WI38 (cell line): ENCODE data around the gene ADK.
"Not testable (repeated sequence)": the region's sequence is repeated elsewhere in the genome, so short reads cannot be mapped to it uniquely, and the experiment has no call there.

Experiments
- H3K4me3 ChIP-seq: 2 replicates; pipeline ENCODE4 v1.5.1; 2011; ENCODE audit warnings: low read depth, mild to moderate bottlenecking, control low read depth, low read length
- TF ChIP-seq, protein P1 (sequence below): IDR thresholded peaks from 2 replicates; pipeline ENCODE4 v1.5.1; 2012; ENCODE audit warnings: low read depth, mild to moderate bottlenecking, control low read depth, low read length

The ADK gene

DNA sequence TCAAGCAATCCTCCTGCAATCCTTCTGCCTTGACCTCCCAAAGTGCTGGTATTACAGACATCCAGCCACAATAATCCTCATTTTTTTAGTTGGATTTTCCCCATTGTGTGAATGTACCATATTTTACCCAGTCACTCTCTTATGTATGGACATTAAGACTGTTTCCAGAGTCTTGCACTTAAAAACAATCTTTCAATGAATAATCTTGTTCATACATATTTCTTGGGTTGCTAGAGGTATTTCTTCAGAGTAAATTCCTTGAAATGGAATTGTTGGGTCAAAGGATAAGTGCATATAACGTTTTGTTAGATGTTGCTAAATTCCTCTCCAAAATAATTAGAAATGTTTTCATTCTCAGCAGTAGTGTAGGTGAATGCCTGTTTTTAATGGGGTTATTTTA, 392.3 kb downstream of the ADK start:
- TF ChIP-seq, protein P1, sequence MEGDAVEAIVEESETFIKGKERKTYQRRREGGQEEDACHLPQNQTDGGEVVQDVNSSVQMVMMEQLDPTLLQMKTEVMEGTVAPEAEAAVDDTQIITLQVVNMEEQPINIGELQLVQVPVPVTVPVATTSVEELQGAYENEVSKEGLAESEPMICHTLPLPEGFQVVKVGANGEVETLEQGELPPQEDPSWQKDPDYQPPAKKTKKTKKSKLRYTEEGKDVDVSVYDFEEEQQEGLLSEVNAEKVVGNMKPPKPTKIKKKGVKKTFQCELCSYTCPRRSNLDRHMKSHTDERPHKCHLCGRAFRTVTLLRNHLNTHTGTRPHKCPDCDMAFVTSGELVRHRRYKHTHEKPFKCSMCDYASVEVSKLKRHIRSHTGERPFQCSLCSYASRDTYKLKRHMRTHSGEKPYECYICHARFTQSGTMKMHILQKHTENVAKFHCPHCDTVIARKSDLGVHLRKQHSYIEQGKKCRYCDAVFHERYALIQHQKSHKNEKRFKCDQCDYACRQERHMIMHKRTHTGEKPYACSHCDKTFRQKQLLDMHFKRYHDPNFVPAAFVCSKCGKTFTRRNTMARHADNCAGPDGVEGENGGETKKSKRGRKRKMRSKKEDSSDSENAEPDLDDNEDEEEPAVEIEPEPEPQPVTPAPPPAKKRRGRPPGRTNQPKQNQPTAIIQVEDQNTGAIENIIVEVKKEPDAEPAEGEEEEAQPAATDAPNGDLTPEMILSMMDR, result no peak
- no peak overlapping the region for H3K4me3 ChIP-seq

DNA sequence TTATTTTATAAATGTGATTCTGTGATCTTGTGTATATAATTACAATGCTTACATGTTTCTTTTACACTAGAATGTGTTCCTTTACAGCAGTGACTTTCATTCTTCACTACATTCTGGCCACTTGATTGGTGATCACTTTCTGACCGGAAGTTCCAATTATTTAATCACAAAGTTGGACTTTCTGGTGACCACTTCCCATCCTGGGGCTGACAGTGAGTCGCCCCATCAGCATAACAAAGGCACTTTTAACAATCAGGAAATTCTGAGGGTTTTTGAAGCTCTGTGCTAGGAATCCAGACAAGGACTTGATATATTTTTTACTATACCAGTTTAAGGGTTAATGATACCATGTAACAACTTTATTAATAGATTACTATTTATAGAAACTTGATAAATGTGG, 393.1 kb downstream of the ADK start:
- no peak overlapping the region for H3K4me3 ChIP-seq
- TF ChIP-seq, protein P1, result no peak

DNA sequence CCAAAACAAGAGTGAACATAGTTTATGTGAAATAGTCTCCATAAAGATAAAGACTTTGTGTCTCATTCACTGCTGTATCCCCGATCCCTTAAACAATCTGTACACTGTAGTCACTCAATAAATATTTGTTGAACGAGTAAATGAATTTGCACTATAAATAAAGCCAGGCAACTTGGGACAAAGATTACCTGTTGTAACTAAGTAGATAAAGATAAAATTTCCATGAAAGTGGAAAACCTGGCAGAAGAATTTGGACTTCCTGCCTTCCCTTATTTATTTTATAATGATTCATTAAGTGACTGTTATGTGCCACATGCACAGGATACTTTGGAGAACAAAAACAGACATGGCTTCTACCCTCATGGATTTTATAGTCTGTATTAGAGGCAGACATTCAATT, 397.7 kb downstream of the ADK start:
- no peak overlapping the region for H3K4me3 ChIP-seq
- TF ChIP-seq, protein P1, result no peak

DNA sequence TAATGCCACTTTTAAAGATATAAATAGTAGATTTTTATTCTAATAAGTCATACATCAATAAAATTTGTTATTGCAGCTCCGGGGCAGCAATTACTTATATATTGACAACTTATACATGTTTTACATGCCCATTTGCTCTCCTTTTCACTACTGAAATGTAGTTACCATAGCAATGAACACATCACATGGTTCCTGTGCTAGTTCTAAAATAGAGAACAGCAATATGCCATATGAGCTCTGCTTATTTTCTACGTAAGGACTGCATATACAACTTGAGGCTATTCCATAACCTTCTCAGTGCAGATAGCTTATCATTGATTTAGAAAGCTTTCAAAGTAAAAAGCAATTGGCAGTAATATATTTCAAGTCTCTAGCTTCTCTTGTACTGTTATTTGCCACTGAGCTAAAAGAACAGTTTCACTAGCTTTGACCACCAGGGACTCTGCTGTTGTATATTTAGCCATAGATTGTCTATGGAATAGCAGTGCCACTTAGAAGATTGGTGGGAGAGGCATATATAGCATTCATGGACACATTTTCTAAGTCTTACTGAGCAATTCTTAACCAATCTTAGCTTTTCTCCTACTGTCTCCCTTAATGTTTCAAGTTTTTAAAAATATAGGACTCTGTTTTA, 405.2 kb downstream of the ADK start:
- TF ChIP-seq, protein P1, result no peak
- no peak overlapping the region for H3K4me3 ChIP-seq

DNA sequence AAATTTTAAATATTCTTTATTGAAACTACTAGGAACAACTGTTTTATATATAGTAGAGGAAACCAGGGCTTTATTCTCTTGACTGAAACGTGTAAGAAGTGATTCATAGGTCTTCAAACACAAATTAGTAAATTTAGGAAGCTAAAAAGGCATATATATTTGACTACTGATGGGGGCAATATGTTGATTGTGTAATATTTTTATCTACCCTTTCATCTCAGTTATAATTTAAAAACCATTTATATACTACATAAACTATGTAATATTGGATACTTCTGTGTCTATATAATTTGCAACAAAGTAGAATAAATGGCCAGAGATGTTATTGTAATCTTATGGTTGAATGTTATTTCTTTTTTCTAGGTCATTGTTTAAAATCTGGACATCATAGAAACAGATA, 406.1 kb downstream of the ADK start:
- TF ChIP-seq, protein P1, result no peak
- H3K4me3 ChIP-seq, result no peak overlapping the region

DNA sequence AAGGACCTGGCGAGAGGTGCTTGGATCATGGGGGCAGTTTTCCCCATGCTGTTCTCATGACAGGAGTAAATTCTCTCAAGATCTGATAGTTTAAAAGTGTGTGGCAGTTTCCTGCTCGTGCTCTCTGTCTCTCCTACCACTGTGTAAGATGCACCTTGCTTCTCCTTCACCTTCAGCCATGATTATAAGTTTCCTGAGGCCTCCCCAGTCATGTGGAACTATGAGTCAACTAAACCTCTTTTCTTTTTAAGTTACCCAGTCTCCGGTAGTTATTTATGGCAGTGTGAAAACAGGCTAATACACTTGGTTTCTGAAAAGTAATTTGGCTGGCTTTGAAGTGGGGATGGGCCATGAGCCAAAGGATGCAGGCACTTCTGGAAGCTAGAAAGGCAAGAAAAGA, 407.4 kb downstream of the ADK start:
- TF ChIP-seq, protein P1, result no peak
- no peak overlapping the region for H3K4me3 ChIP-seq

DNA sequence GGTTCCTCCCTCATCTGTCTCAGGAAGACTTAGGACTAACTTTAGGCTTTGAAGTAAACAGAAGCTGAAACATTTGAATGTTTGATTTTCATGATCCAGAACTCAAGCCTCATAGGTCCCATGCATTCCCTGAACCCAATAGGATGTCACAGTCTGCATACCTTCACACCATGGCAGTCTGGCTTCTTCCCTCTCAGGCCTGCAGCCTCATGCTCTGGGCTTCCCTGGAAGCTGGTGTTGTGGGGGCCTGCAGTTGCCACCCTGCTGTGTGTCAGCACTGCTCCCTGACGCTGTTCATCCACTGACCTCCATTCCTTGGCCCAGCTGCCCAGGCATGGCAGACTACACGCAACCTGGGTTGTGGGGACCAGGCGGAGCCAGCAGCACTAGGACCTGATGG, 407.9 kb downstream of the ADK start:
- H3K4me3 ChIP-seq, result no peak overlapping the region
- TF ChIP-seq, protein P1, result no peak

DNA sequence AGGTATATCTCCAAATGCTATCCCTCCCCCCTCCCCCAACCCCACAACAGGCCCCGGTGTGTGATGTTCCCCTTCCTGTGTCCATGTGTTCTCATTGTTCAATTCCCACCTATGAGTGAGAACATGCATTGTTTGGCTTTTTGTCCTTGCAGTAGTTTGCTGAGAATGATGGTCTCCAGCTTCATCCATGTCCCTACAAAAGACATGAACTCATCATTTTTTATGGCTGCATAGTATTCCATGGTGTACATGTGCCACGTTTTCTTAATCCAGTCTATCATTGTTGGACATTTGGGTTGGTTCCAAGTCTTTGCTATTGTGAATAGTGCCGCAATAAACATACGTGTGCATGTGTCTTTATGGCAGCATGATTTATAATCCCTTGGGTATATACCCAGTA, 417.9 kb downstream of the ADK start:
- H3K4me3 ChIP-seq, result not testable (repeated sequence)

DNA sequence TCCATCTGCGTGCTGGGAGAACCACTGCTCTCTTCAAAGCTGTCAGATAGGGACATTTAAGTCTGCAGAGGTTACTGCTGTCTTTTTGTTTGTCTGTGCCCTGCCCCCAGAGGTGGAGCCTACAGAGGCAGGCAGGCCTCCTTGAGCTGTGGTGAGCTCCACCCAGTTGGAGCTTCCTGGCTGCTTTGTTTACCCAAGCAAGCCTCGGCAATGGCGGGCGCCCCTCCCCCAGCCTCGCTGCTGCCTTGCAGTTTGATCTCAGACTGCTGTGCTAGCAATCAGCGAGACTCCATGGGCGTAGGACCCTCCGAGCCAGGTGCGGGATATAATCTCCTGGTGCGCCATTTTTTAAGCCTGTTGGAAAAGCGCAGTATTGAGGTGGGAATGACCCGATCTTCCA, 422.5 kb downstream of the ADK start:
- not testable (repeated sequence) for H3K4me3 ChIP-seq
